H1 (cell line): ENCODE measurements around the gene LEKR1. TPM values are rescaled to one million over a fixed set of nuclear protein-coding genes. Genes with fewer than 3 reads are reported as not detected.

Source experiments
- CTCF ChIA-PET: fragments of 300-600 bp; sonication (Branson Sonifier 250); formaldehyde crosslinking; loops from one replicate; lab custom pipeline; 2021; ENCODE audit not compliant: partially characterized antibody; lab: Charles Lee
- POLR2A ChIA-PET: fragments of 300-600 bp; sonication (Branson Sonifier 250); formaldehyde crosslinking; loops from one replicate; lab custom pipeline; 2021; ENCODE audit warnings: inconsistent platforms; ENCODE audit not compliant: partially characterized antibody; lab: Charles Lee
- DNase-seq, 2 experiments: peaks; one replicate each; pipeline versions ENCODE4 v3.0.0 to v3.0.0-alpha.2; 2010 to 2022; ENCODE audit warnings: low spot score in 2 of 2, low read depth in 1 of 2, mixed read lengths in 1 of 2
- FAIRE-seq: peaks from 2 replicates; lab custom pipeline; 2011; peaks lifted over from hg19 to GRCh38; lab: Jason Lieb, UNC
- H2AFZ ChIP-seq: 2 replicates; pipeline ENCODE4 v1.8.1; 2012; ENCODE audit warnings: low read length, inconsistent platforms
- H2AK5ac ChIP-seq: 2 replicates; pipeline ENCODE4 v1.6.1; 2013; ENCODE audit warnings: low read depth, low read length
- H2BK120ac ChIP-seq: replicated peaks from 2 replicates; pipeline ENCODE3; 2013; ENCODE audit warnings: low read depth, low read length, inconsistent platforms
- H2BK12ac ChIP-seq: 2 replicates; pipeline ENCODE4 v1.6.1; 2013; ENCODE audit warnings: low read depth, low read length
- H2BK15ac ChIP-seq: 2 replicates; pipeline ENCODE4 v1.6.1; 2013; ENCODE audit warnings: low read length
- H2BK20ac ChIP-seq: 2 replicates; pipeline ENCODE4 v1.6.1; 2013; ENCODE audit warnings: low read length
- H2BK5ac ChIP-seq: 2 replicates; pipeline ENCODE4 v1.6.1; 2013; ENCODE audit warnings: low read depth, low read length
- H3K14ac ChIP-seq: 2 replicates; pipeline ENCODE4 v1.6.1; 2013; ENCODE audit warnings: inconsistent platforms; ENCODE audit not compliant: insufficient read length
- H3K18ac ChIP-seq: 2 replicates; pipeline ENCODE4 v1.6.1; 2013; ENCODE audit warnings: low read length; ENCODE audit errors: extremely low read depth
- H3K23ac ChIP-seq: 2 replicates; pipeline ENCODE4 v1.6.1; 2013; ENCODE audit warnings: inconsistent platforms; ENCODE audit not compliant: insufficient read length
- H3K23me2 ChIP-seq: 2 replicates; pipeline ENCODE4 v1.6.1; 2013; ENCODE audit warnings: low read depth, low read length
- H3K27ac ChIP-seq: 2 replicates; pipeline ENCODE4 v1.6.1; 2011; ENCODE audit warnings: low read depth, low read length, inconsistent platforms
- H3K27me3 ChIP-seq, 4 experiments: replicated peaks in 1 of 4; 1 replicate in 1 of 4; 2 replicates in 3 of 4; pipeline versions ENCODE4 v1.6.1 to v1.8.1; 2011 to 2013; ENCODE audit warnings: low read length in 3 of 4, mild to moderate bottlenecking in 3 of 4, inconsistent platforms in 2 of 4, mixed read lengths in 2 of 4, moderate library complexity in 1 of 4; ENCODE audit not compliant: control insufficient read depth in 3 of 4, insufficient read depth in 3 of 4; ENCODE audit errors: extremely low read depth in 1 of 4
- H3K36me3 ChIP-seq, 4 experiments: 2 replicates each; pipeline versions ENCODE4 v1.6.1 to v1.8.1; 2011 to 2013; ENCODE audit warnings: mild to moderate bottlenecking in 4 of 4, low read length in 3 of 4, moderate library complexity in 2 of 4, control low read depth in 1 of 4, inconsistent platforms in 1 of 4; ENCODE audit not compliant: insufficient read depth in 4 of 4, control insufficient read depth in 2 of 4
- H3K4ac ChIP-seq: replicated peaks from 2 replicates; pipeline ENCODE3; 2013; ENCODE audit warnings: low read length, low read depth, mixed read lengths, inconsistent platforms; ENCODE audit not compliant: insufficient read length
- H3K4me1 ChIP-seq, 4 experiments: replicated peaks in 1 of 4; 1 replicate in 1 of 4; 2 replicates in 3 of 4; pipeline versions ENCODE4 v1.6.1 to v1.8.1; 2011 to 2013; ENCODE audit warnings: low read length in 3 of 4, inconsistent platforms in 2 of 4, mixed read lengths in 1 of 4; ENCODE audit not compliant: insufficient read depth in 4 of 4, control insufficient read depth in 3 of 4
- H3K4me2 ChIP-seq, 2 experiments: 2 replicates each; pipeline versions ENCODE4 v1.6.1 to v1.8.1; 2011 to 2013; ENCODE audit warnings: low read depth in 2 of 2, low read length in 2 of 2, control low read depth in 1 of 2, inconsistent platforms in 1 of 2, mild to moderate bottlenecking in 1 of 2; ENCODE audit not compliant: insufficient read depth in 1 of 2
- H3K4me3 ChIP-seq, 4 experiments: fragments of 200-600, 300-600 bp in 1 of 4; sonication (generic), shearing (Covaris generic), sonication (Bioruptor Twin) in 1 of 4; 2 replicates each; pipeline versions ENCODE4 v1.5.1 to v1.8.1; 2011 to 2016; ENCODE audit warnings: low read length in 4 of 4, low read depth in 3 of 4, control low read depth in 2 of 4, inconsistent platforms in 2 of 4, mild to moderate bottlenecking in 2 of 4, mixed read lengths in 1 of 4, moderate library complexity in 1 of 4; ENCODE audit not compliant: insufficient read depth in 2 of 4; ENCODE audit errors: extremely low read depth in 1 of 4
- H3K56ac ChIP-seq: replicated peaks from 2 replicates; pipeline ENCODE3; 2013; ENCODE audit warnings: low read depth, mild to moderate bottlenecking, mixed read lengths, low read length, inconsistent platforms; ENCODE audit not compliant: insufficient read length
- H3K79me1 ChIP-seq: 2 replicates; pipeline ENCODE4 v1.6.1; 2013; ENCODE audit warnings: low read depth, low read length, control low read depth
- H3K79me2 ChIP-seq, 2 experiments: 2 replicates each; pipeline versions ENCODE4 v1.6.1 to v1.8.1; 2012 to 2013; ENCODE audit warnings: low read length in 2 of 2, mild to moderate bottlenecking in 2 of 2, inconsistent platforms in 1 of 2; ENCODE audit not compliant: insufficient read depth in 2 of 2, control insufficient read depth in 1 of 2
- H3K9ac ChIP-seq, 4 experiments: replicated peaks in 1 of 4; 1 replicate in 1 of 4; 2 replicates in 3 of 4; pipeline versions ENCODE4 v1.6.1 to v1.8.1; 2011 to 2013; ENCODE audit warnings: low read depth in 3 of 4, low read length in 3 of 4, control low read depth in 2 of 4, mild to moderate bottlenecking in 2 of 4, moderate library complexity in 2 of 4, inconsistent platforms in 1 of 4; ENCODE audit errors: extremely low read depth in 1 of 4
- H3K9me3 ChIP-seq, 2 experiments: 2 replicates each; pipeline versions ENCODE4 v1.6.1 to v1.8.1; 2012 to 2013; ENCODE audit warnings: mild to moderate bottlenecking in 2 of 2, moderate library complexity in 2 of 2, control low read depth in 1 of 2, inconsistent platforms in 1 of 2, low read depth in 1 of 2, low read length in 1 of 2, mixed read lengths in 1 of 2; ENCODE audit not compliant: insufficient read depth in 2 of 2
- H4K20me1 ChIP-seq, 2 experiments: replicated peaks in 1 of 2; 2 replicates each; pipeline versions ENCODE3 to v1.8.1; 2011 to 2013; ENCODE audit warnings: inconsistent platforms in 2 of 2, low read length in 2 of 2, mild to moderate bottlenecking in 1 of 2; ENCODE audit not compliant: insufficient read depth in 2 of 2, control insufficient read depth in 1 of 2
- H4K5ac ChIP-seq: 2 replicates; pipeline ENCODE4 v1.6.1; 2013; ENCODE audit warnings: low read length, low read depth, mixed read lengths, inconsistent platforms; ENCODE audit not compliant: insufficient read length
- H4K8ac ChIP-seq: 2 replicates; pipeline ENCODE4 v1.8.0; 2013; ENCODE audit warnings: mild to moderate bottlenecking, moderate library complexity, low read length, inconsistent platforms; ENCODE audit not compliant: insufficient read depth; ENCODE audit errors: extremely low read depth
- H4K91ac ChIP-seq: replicated peaks from 2 replicates; pipeline ENCODE3; 2013; ENCODE audit warnings: low read length, mixed read lengths, inconsistent platforms; ENCODE audit not compliant: insufficient read length
- CEBPB ChIP-seq: IDR thresholded peaks from 2 replicates; pipeline ENCODE4 v1.6.1; 2012; ENCODE audit warnings: low read depth, low read length
- CREB1 ChIP-seq: IDR thresholded peaks from 2 replicates; pipeline ENCODE4 v1.6.1; 2012; ENCODE audit warnings: inconsistent platforms
- HDAC6 ChIP-seq: IDR thresholded peaks from one replicate; pipeline ENCODE4 v1.7.1; 2012; ENCODE audit warnings: low read depth, mild to moderate bottlenecking, inconsistent platforms, low read length, moderate library complexity
- MAFK ChIP-seq: IDR thresholded peaks from 2 replicates; pipeline ENCODE4 v1.6.1; 2012; ENCODE audit warnings: low read depth, mild to moderate bottlenecking, improper control_type of control experiment, low read length
- POLR2AphosphoS5 ChIP-seq: IDR thresholded peaks from 2 replicates; pipeline ENCODE4 v1.6.1; 2011; ENCODE audit warnings: low read depth, low read length
- SUZ12 ChIP-seq: fragments of 200-600 bp; sonication (generic); IDR thresholded peaks from 2 replicates; pipeline ENCODE4 v1.6.1; 2012; ENCODE audit warnings: mild to moderate bottlenecking, inconsistent platforms, low read length, moderate library complexity, mixed read lengths
- TAF1 ChIP-seq: IDR thresholded peaks from 2 replicates; pipeline ENCODE4 v1.6.1; 2011; ENCODE audit warnings: mild to moderate bottlenecking, low read depth, low read length
- TAF7 ChIP-seq: optimal IDR thresholded peaks from 2 replicates; pipeline ENCODE3; 2011; ENCODE audit warnings: low read depth, mild to moderate bottlenecking, inconsistent platforms, low read length, moderate library complexity, borderline replicate concordance
- TBP ChIP-seq: IDR thresholded peaks from 2 replicates; pipeline ENCODE4 v1.6.1; 2011; ENCODE audit warnings: low read depth, low read length, improper control_type of control experiment
- TCF12 ChIP-seq: IDR thresholded peaks from 2 replicates; pipeline ENCODE4 v1.6.1; 2011; ENCODE audit warnings: low read depth, mild to moderate bottlenecking, low read length
- WGBS, 2 experiments: shearing (Covaris generic) in 1 of 2; methylation state at CpG; one replicate each; pipeline versions ENCODE4 v1.1.6 to v1.1.7; 2013 to 2015; ENCODE audit warnings: low lambda C conversion rate in 2 of 2, mixed read lengths in 2 of 2, inconsistent platforms in 1 of 2, low coverage in 1 of 2, missing lambda C conversion rate in 1 of 2; ENCODE audit not compliant: insufficient replicate concordance in 2 of 2, insufficient coverage in 1 of 2, insufficient read length in 1 of 2; ENCODE audit errors: extremely low coverage in 1 of 2, missing lambda C conversion rate in 1 of 2; 5-methylcytosine and 5-hydroxymethylcytosine counted together
- polyA plus RNA-seq, 7 experiments: library from polyadenylated mRNA; depleted of rRNA in 3 of 7; stranded (reverse) in 5 of 7; unstranded in 2 of 7; fragments of >200 nt in 5 of 7; fragments of 200-250 nt in 2 of 7; gene quantifications; 1 replicate in 5 of 7; 2 replicates in 1 of 7; 4 replicates in 1 of 7; pipeline versions ENCODE4 v1.2.1 to v1.2.3, GENCODE V29; 2011 to 2013; ENCODE audit warnings: missing spikeins in 2 of 7, mixed read lengths in 2 of 7
- total RNA-seq: library from RNA; stranded (reverse); fragmentation: NEBNext Ultra II Directional; extraction: Animal tissue kit (Norgen Biotek cat#: 25700); gene quantifications from 2 replicates; pipeline ENCODE4 v1.2.1, GENCODE V29; 2021

The LEKR1 gene
- total and polyA plus RNA-seq, 2 of the 8 experiments (the other 6 are each of a cell fraction or from before 2014, with no cell fraction given) = 0.08 TPM; not detected in 1

GRCh38 chr3:156793851-156794250, 32.3 kb upstream of the LEKR1 start:
- no peak overlapping the region for H3K4ac ChIP-seq
- H3K4me2 ChIP-seq = no peak overlapping the region
- CTCF ChIA-PET = interaction anchor here (0.7 to 1.7 kb wide), 3 partner anchors 14 to 856 kb away, joined by 3 to 5 read pairs (median 4); no protein-coding TSS in a partner anchor
- no peak for TF ChIP-seq TAF7
- no peak for TF ChIP-seq MAFK
- no peak for TF ChIP-seq HDAC6
- no peak for TF ChIP-seq TBP
- TF ChIP-seq SUZ12 = no peak
- TF ChIP-seq TCF12 = no peak
- no peak for TF ChIP-seq CREB1
- no peak for TF ChIP-seq TAF1
- no peak for TF ChIP-seq CEBPB
- TF ChIP-seq POLR2AphosphoS5 = no peak
- TF ChIP-seq, all 59 proteins: peak for 0
- H3K9me3 ChIP-seq = no peaks in the 10 kb centered on the region
- H4K20me1 ChIP-seq = no peaks in the 10 kb centered on the region
- H2AK5ac ChIP-seq = no peak overlapping the region
- FAIRE-seq (no peak), DNase-seq (no peak)
- H3K79me2 ChIP-seq = no peaks in the 10 kb centered on the region
- no peak overlapping the region for H2BK20ac ChIP-seq
- no peak overlapping the region for H3K4me3 ChIP-seq
- H4K5ac ChIP-seq = no peak overlapping the region
- no peak overlapping the region for H3K9ac ChIP-seq
- POLR2A ChIA-PET = no interaction called here
- no peak overlapping the region for H3K18ac ChIP-seq
- H2BK5ac ChIP-seq = no peak overlapping the region
- WGBS, 2 experiments = 91% methylated on average over 2 of the region's 2 CpGs; no CpG with 5 or more reads in 1 of the 2 experiments
- H3K27ac ChIP-seq = no peak overlapping the region
- no peaks in the 10 kb centered on the region for H3K79me1 ChIP-seq
- H2BK120ac ChIP-seq = no peak overlapping the region
- H3K23ac ChIP-seq = no peak overlapping the region
- no peaks in the 10 kb centered on the region for H3K27me3 ChIP-seq
- H3K4me1 ChIP-seq = no peaks in the 10 kb centered on the region
- no peak overlapping the region for H4K8ac ChIP-seq
- H3K14ac ChIP-seq = no peak overlapping the region
- H3K36me3 ChIP-seq = no peaks in the 10 kb centered on the region
- H3K23me2 ChIP-seq = no peaks in the 10 kb centered on the region
- H2BK15ac ChIP-seq = no peak overlapping the region
- no peak overlapping the region for H4K91ac ChIP-seq
- no peak overlapping the region for H3K56ac ChIP-seq
- no peak overlapping the region for H2AFZ ChIP-seq
- no peak overlapping the region for H2BK12ac ChIP-seq
